NCI-H2029 treated with DMSO at 0.1 percent for 48 hours (cell line): Measurements from ENCODE around the gene PSME3IP1.
"Not testable (repeated sequence)": the region's sequence is repeated elsewhere in the genome, so short reads cannot be mapped to it uniquely, and the experiment has no call there.

Source experiments
- DNase-seq: peaks from one replicate; lab custom pipeline; 2025; lab: John Stamatoyannopoulos, UW

The PSME3IP1 gene

DNA sequence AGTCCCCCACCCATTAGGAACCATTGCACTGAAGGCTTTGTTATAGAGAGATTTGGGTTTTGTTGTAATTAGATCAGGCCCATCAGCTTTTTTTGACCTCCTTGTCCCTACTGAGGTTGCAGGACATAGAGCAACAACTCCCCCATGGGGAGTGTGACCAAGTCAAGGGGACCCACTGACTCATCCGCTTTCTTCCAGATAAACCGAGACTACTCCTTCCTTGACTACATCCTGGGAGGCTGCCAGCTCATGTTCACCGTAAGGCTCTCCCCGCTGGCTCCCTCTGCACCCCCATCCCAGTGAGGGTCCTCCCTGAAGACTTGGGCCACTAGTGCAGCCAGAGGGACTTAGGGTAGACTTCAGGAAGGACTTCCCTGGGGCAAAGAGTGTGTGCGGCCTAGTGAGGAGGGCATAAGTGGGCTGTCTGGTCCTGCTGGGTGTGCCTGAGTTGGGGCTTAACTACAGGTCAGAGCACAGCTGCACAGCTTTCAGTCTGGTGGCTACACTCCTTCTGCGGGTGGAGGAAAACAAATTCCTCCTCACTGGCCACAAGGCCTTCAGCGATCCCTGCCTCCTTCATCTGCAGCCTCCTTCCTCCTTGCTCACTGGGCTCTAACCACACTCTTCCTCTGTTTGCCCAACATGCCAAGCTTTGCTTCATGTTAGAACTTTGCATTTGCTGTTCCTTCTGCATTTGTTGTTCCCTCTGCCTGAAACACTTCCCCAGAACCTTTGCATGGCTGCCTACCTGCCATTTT, 62.4 kb downstream of the PSME3IP1 start:
- DNase-seq: no peak

DNA sequence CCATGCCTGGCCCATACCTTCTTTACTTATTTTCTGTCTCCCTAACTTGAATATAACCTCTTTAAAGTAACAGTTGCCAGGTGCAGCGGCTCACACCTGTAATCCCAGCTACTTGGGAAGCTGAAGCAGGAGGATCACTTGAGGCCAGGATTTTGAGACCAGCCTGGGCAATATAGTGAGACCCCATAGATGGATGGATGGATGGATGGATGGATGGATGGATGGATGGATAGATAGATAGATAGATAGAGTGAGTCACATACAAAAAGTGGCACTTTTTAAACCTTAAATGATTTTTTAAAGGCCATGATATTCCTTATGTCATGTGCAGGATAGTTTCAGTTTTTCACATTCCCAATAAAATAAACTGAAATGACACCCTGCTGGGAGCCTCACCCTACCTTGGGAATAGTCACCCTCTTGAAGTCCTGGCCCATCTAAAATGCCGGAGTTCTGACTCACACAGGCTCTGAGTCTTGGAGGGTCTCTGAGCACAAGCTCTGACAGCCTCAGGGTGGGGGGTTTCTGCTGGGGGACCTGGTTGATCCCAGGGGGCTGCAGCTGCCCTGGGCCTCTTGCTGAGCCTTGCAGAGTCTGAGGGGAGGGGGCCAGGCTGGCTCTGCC, 67.3 kb downstream of the PSME3IP1 start:
- DNase-seq: no peak

DNA sequence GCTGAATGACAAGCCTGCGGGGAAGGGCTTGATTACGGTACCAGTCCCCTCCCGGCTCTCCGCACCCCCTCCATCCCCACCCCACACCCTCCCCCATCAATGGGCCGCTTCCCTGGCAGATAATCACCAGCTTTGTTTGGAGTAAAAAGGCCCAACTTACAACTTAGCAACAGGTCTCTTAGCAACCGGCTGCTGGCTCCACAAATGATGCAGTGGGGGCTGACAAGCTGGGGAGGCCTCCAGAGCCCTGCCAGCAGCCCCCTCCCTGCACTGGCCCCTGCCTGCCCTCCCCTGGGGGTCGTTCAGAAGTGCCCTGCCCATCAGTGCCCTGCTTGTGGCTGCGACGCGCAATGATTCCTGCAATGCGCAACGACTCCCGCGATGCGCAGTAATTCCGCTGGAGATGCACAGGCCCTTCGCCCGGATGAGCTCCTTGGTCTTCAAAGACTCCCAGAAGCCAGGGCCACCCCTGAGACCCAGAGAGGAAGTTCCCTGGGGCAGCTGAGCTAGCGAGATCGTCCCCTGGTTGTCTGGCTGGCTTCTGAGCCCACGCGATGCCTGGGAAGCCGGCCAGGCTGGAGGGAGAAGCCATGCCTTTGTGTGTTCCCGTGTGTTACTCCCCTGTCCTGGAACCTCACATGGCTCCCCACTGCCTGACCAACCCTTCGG, 70.2 kb downstream of the PSME3IP1 start:
- no peak for DNase-seq

DNA sequence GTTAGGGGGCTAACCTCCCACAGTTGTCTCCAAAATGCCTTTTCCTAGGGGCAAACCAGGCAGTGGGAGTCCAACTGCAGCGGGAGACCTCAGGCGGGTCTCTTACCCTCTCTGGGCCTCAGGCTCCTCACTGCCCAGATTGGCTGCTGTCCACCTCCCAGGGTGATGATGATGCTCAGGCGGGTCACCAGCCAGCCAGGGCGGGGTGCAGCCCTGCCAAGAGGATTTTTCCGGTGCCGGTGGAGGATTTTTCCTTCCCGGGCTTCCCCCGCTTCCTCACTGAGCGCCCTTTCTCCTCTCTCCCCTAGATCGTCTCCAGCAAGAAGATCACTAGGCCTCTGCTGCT, 70.7 kb downstream of the PSME3IP1 start:
- DNase-seq: no peak

DNA sequence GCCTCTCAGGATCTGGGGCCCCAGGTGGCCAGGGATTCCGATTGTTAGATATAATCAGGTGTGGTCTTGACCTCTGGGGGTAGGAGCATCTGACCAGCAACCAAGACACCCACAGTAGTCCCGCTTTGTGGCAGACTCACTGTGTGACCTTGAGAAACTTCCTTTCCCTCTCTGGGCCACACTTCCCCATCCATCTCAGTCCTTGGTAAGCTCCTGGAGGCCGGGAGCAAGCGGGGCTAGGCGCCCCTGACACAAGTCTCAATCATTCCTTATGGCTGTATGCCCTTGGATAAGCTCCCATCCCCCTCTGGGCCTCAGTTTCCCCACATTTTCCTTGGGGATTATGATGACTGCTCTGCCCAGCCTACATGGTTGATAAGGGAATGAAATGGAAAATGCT, 72.2 kb downstream of the PSME3IP1 start:
- no peak for DNase-seq

DNA sequence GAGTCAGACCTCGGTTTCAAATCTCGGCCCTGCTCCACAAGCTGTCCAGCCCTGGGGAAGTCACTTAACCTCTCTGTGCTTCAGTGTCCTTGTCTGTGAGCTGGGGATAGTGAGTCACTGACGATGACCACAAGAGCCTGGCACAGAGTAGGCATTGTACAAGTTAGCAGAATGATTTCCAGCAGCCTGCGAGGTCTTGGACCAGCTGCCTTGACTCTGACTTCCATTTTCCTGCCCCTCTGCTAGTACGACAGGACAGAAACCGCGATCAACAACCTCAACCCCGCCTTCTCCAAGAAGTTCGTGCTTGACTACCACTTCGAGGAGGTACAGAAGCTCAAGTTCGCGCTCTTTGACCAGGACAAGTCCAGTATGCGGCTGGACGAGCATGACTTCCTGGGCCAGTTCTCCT, 72.8 kb downstream of the PSME3IP1 start:
- DNase-seq: no peak

DNA sequence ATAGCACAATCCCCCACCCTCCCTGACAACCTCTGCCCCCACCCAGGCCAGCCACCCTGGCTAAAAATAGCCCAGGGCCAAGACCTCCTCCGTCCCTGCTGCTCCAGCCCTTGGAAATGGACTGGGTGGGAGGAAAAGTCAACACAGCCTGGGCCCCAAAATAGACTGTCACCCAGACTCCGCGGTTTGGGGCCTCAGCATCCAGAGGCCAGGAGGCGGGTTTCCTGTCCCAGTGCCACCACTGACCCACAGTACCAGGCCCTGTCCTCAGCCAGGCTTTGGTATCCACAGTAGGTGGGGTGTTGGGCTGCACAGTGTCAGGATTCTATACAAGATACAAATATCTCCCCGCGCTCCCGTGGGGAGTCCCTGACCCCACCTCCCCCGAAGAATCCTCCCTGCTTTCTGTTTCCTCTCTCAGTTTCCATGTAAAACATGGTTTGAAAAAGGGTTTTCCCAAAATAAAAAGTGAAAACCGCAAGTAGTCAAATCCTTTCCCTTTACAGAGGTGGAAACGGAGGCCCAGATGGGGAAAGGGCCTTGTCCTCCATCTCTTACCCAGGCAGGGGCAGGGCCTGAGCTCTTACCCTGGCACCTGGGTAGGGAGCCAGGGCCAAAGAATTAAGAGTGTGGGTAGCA, 73.3 kb downstream of the PSME3IP1 start:
- DNase-seq: no peak

DNA sequence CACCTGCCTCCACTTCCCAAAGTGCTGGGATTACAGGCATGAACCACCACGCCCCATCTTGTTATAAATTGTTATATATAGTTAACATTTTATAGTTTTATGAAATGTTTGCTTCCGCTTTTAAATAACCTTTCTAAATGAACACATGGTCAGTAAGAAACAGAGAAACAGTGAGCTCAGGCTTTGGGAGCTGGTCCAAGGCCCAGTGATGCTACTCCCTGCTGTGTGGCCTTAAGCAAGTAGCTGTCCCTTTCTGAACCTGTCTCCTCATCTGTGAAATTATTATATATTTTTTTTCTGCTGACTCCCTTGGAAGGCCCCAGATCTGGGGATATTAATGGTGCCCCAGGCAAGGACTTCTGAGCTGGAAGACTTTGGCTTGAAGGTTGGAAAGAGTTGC, 74.4 kb downstream of the PSME3IP1 start:
- DNase-seq: no peak

DNA sequence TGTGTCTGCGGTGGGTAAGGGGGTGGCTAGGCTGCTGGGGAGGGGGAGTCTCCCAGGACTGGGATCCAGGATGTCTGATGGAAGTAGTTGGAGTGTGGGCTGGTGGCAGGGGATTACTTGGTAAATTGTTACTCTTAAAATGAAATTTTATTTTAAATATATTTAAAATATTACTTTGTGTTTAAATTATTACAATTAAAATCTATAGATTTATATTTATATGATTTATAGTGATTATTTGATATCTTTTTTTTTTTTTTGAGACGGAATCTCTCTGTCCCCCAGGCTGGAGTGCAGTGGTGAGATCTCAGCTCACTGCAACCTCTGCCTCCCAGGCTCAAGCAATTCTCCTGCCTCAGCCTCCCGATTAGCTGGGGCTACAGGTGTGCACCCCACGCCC, 74.9 kb downstream of the PSME3IP1 start:
- no peak for DNase-seq

DNA sequence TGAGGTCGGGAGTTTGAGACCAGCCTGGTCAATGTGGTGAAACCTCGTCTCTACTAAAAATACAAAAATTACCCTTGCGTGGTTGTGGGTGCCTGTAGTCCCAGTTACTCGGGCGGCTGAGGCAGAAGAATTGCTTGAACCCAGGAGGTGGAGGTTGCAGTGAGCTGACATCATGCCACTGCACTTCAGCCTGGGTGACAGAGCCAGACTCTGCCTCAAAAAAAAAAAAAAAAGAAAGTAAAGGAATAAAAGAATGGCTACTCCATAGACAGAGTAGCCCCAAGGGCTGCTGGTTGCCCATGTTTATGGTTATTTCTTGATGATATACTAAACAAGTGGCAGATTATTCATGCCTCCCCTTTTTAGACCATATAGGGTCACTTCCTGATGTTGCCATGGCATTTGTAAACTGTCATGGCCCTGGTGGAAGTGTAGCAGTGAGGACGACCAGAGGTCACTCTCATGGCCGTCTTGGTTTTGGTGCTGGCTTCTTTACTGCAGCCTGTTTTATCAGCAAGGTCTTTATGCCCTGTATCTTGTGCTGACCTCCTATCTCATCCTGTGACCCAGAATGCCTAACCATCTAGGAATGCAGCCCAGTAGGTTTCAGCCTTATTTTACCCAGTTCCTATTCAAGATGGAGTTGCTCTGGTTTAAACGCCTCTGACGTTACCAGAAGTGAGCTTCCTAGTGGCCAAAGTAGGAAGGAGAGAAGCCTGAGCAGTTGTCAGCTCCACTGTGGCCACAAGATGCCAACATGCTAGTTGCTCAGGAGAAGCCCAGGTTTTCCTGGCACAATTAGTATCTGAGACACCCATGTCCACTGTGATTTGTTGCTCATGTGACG, 76.4 kb downstream of the PSME3IP1 start:
- DNase-seq: not testable (repeated sequence)

DNA sequence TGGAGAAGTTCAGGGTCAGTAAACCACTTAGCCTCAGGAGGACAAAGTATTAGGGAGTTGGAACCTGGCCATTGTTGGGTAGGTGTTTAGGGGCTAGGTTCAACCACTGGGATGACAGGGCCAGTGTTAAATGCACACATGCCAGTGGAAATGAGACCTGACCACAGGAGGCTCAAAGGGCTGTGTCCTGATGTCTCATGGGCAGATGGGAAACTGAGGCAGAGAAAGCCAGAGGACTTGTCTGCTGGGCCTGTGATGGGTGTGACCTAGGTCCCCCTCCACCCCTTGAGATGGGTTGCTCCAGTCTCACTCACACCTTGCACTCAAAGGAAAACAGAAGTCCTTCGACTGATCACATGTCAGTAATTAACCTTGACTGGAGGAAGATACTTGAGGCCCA, 77.4 kb downstream of the PSME3IP1 start:
- DNase-seq: no peak

DNA sequence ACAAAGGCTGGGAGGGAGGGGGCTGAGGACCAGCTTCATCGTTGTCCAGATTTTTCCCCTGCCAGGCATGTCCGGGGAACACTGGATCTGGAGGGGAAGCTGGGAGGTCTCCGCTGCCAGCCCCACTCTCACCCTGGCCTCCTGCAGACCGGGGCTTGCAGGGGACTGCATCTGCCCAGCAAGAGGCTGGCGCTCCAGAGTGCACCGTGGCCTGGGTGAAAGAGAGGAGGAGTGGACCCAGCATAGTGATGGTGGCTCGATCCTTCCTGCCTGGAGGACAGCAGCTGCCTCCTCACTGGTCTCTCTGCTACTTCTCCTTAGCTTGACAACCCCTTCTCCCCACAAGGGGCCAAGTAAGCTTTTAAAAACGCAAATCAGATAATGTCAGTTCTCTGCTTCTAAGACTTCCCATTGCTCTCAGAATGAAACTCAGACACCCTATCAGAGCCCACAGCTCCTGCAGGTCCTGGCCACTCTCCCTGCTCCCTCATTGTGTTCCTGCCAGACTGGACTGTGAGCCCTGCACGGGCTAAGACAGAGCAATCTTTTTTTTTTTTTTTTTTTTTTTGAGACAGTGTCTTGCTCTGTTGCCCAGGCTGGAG, 78.4 kb downstream of the PSME3IP1 start:
- DNase-seq: no peak

DNA sequence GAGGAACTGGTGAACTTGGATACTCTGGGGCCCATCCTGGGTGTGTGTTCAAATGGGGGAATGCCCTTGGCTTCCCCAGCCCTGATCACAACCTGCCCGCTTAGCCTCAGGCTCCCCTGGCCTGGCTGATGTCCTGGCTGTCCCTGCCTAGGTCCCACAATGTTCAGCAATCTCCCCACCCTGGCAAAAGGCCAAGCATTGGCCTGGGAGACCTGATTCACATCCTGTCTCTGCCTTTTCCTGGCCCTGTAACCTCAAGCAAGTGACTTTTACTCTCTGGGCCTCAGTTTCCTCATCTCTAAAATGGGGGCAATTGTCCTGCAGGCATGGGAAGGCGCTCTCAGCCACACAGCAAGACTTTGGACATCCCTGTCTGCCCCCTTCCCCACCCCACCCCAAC, 79.1 kb downstream of the PSME3IP1 start:
- no peak for DNase-seq

DNA sequence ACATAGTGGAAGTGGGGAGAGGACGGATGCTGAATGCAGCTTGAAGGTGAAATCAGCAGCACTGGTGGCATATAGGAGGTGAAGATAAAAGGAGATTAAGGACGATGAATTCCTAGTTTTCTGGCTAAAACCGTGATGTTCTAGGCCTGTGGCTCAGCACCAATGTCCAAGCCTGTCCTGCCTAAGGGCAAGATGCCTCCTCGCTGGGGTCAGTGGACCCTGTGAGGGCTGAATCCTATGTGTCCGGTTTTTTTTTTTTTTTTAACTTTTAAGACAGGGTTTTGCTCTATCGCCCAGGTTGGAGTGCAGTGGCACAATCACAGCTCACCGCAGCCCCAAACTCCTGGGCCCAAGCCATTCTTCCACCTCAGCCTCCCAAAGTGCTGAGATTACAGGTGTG, 80.7 kb downstream of the PSME3IP1 start:
- no peak for DNase-seq

DNA sequence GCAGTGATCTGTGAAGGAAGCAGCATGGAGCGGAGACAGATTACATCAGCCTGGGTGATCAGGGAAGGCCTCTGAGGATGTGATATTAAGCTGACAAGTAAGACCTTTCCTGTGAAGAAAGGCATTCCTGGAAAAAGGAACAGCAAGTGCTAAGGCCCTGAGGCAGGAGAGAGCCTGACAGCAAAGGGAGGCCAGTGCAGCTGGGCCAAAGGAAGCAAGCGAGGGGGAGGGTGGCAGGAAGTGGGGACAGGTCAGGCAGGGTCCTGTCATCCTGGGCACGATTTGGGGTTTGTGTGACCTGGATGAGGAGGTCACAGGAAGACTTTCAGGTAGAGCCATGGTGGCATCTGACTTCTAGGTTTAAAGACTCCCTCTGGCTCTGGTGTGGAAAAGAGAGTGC, 81.1 kb downstream of the PSME3IP1 start:
- no peak for DNase-seq

DNA sequence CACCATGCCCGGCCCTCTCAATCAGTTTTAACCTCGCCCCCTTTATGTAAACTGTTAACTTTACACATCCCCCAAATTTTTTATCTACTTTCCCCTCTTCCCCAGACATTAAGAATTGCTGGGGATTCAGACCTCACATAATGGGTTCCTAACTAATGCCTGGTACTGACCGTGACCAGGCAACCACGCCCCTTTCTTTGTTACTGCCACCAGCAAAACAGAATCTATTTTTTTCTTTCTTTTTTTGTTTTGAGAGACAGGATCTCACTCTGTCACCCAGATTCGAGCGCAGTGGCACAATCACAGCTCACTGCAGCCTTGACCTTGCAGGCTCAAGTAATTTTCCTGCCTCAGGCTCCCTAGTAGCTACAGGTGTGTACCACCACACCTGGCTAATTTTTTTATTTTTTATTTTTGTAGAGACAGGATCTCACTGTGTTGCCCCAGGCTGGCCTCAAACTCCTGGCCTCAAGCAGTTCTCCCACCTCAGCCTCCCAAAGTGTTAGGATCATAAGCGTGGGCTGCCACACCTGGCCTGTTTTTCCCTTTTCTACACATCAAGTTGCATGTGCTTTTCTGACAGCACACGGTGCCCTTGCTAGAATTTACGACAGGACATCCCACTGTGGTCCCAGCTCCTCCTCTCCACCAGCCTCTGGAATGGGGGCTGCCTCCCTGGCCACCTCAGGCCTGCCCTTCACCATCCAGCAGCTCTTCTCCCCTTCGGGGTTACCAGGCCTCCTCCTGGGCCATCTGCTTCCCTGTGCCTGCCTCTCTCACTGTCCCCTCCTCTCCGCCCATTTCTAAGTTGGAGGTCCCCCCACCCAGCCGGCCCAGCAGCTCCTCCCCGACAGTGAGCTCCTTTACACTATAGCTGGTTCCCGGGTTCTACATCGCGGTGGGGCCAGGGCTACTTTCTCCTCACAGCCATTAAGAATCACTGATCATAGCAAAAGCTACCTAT, 82.7 kb downstream of the PSME3IP1 start:
- no peak for DNase-seq
